Measurements from ENCODE around the gene CELF1.

GRCh38 chr11:47541070-47541469 lies 11.9 kb downstream of the CELF1 start:
- TF ChIP-seq CTCF (IDR thresholded peaks at IDR 0.05), result no peak
- no peak for TF ChIP-seq POLR2A (IDR thresholded peaks at IDR 0.05; ENCODE audit: low read depth)
- TF ChIP-seq EP300 (IDR thresholded peaks at IDR 0.05), result no peak

All from esophagus muscularis mucosa (tissue), 4 donors.